ENCODE data around the gene FNDC3B.

DNA sequence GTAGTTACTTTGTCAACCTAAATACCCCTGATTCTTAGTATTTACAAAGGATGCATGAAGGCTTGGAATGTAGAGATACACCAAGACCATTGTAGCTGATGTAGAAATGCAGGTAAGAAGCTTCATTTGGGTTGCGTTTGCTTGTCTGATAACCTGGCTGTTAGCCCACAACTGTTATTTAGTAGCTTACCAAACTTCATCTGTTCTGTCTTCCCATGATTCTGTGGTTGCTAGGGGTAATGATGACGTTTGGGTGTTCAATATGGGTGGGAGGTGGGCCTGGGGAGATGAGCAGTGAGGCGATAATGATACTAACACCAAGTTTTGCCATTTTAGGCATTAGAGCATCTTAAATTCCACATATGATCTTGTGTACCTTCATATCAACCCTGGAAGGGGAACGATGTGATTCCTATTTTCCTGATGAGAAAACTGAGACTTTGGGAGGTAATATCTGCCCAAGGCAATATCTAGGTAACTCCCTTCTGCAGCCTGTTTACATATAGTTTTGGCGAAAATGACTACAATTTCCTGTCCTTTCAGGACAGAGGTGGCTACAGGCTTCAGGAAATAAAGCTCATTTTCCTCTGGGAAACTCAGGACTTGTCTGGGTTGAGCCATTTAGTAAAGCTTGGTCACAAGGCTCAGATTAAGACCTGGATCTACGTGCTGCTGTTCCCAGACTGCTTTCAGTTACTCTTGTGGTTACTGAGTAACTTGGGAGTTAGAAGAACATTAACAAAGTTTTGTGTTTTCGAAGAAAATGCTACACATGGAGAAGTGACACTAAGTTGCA lies 26.8 kb downstream of the FNDC3B start:
- TF ChIP-seq, protein P1, sequence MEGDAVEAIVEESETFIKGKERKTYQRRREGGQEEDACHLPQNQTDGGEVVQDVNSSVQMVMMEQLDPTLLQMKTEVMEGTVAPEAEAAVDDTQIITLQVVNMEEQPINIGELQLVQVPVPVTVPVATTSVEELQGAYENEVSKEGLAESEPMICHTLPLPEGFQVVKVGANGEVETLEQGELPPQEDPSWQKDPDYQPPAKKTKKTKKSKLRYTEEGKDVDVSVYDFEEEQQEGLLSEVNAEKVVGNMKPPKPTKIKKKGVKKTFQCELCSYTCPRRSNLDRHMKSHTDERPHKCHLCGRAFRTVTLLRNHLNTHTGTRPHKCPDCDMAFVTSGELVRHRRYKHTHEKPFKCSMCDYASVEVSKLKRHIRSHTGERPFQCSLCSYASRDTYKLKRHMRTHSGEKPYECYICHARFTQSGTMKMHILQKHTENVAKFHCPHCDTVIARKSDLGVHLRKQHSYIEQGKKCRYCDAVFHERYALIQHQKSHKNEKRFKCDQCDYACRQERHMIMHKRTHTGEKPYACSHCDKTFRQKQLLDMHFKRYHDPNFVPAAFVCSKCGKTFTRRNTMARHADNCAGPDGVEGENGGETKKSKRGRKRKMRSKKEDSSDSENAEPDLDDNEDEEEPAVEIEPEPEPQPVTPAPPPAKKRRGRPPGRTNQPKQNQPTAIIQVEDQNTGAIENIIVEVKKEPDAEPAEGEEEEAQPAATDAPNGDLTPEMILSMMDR (IDR thresholded peaks at IDR 0.05) = no peak
- TF ChIP-seq ZFX (IDR thresholded peaks at IDR 0.05; ENCODE audit: borderline replicate concordance) = no peak
